GM18868 (cell line): Measurements from ENCODE around the gene PAK6.

Experiments used
- ATAC-seq: cut with Tn5 transposase; IDR thresholded peaks from one replicate; pipeline ENCODE4 v1.9.1; 2021; ENCODE audit warnings: mild to moderate bottlenecking, moderate library complexity; ENCODE audit not compliant: unreplicated experiment

PAK6 gene

GRCh38 chr15:40241269-40242212 is 2.7 kb downstream of the PAK6 start:
- ATAC-seq = no peak

- no peak for ATAC-seq
These were observed 3.3 kb downstream of the PAK6 start for GRCh38 chr15:40242213-40242599.

- ATAC-seq = no peak
These were observed 3.7 kb downstream of the PAK6 start for GRCh38 chr15:40242601-40243000.

GRCh38 chr15:40243126-40243810 is 4.4 kb downstream of the PAK6 start:
- ATAC-seq = no peak

GRCh38 chr15:40244961-40245523 is 6.2 kb downstream of the PAK6 start:
- no peak for ATAC-seq

GRCh38 chr15:40245666-40246450 is 7.0 kb downstream of the PAK6 start:
- ATAC-seq = no peak

- ATAC-seq = no peak
These were observed 7.8 kb downstream of the PAK6 start for GRCh38 chr15:40246496-40247280.

GRCh38 chr15:40247406-40247971 is 8.6 kb downstream of the PAK6 start:
- ATAC-seq = no peak

- ATAC-seq = no peak
These were observed 9.3 kb downstream of the PAK6 start for GRCh38 chr15:40248006-40248783.

GRCh38 chr15:40249477-40250303 is 10.8 kb downstream of the PAK6 start:
- no peak for ATAC-seq

- ATAC-seq = no peak
These were observed 11.4 kb downstream of the PAK6 start for GRCh38 chr15:40250304-40250656.

GRCh38 chr15:40250771-40251483 is 12.1 kb downstream of the PAK6 start:
- no peak for ATAC-seq

- ATAC-seq = no peak
These were observed 12.8 kb downstream of the PAK6 start for GRCh38 chr15:40251486-40252140.

GRCh38 chr15:40252141-40252437 is 13.2 kb downstream of the PAK6 start:
- ATAC-seq = no peak

- ATAC-seq = no peak
These were observed 13.7 kb downstream of the PAK6 start for GRCh38 chr15:40252438-40253166.

- ATAC-seq = no peak
These were observed 14.4 kb downstream of the PAK6 start for GRCh38 chr15:40253167-40253790.
